GM08714 (cell line): ENCODE measurements around the gene NRXN2.

Experiments used
- H3K4me3 ChIP-seq: fragments of 200-500 bp; sonication (Bioruptor generic); 2 replicates; pipeline ENCODE4 v1.5.1; 2014; ENCODE audit warnings: mild to moderate bottlenecking, low read length, inconsistent platforms
- ZNF274 ChIP-seq: IDR thresholded peaks from 2 replicates; pipeline ENCODE4 v1.6.1; 2012; ENCODE audit warnings: mild to moderate bottlenecking, low read depth, low read length

NRXN2 gene

GRCh38 chr11:64723117-64723906, at the start of gene NRXN2:
NRXN2 (minus strand) TSS chr11:64723197; CDS start chr11:64713699, 9,498 bp downstream.
- peak within 1 kb of the TSS; percentile 79; the same call in 1 of the 2 replicates for H3K4me3 ChIP-seq
- no peak for TF ChIP-seq ZNF274

- peak overlapping the region; percentile 49; the same call in 1 of the 2 replicates for H3K4me3 ChIP-seq
- TF ChIP-seq ZNF274, result no peak
These were observed 49.5 kb upstream of the NRXN2 start for GRCh38 chr11:64772303-64773018.

- H3K4me3 ChIP-seq, result 0 out of 2 replicates have a peak overlapping the region, but pooled peaks have one; percentile 21
- TF ChIP-seq ZNF274, result no peak
These were observed 48.9 kb upstream of the NRXN2 start for GRCh38 chr11:64771861-64772260.

DNA sequence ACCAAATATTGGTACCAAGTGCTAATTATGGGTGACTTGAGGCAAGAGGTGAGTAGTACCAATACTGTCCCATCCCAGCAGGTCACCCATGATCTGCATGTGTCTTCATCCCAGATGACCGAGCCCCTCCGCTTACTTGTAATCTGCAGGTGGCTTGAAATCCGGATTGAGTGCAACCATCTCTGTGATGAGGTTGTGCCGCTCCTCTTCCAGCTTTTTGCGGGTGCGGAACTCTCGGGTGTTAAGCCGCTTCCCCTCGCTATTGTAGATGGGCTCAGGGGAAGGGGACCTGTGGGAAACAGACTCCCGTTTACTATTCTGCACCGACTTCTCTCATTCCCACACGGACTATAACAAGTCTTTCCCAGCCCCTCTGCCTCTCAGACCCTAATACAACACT, 47.1 kb upstream of the NRXN2 start:
- no peak for TF ChIP-seq ZNF274
- H3K4me3 ChIP-seq, result no peak overlapping the region

- no peak for TF ChIP-seq ZNF274
- no peak overlapping the region for H3K4me3 ChIP-seq
These were observed 46.3 kb upstream of the NRXN2 start for GRCh38 chr11:64769283-64769682.

DNA sequence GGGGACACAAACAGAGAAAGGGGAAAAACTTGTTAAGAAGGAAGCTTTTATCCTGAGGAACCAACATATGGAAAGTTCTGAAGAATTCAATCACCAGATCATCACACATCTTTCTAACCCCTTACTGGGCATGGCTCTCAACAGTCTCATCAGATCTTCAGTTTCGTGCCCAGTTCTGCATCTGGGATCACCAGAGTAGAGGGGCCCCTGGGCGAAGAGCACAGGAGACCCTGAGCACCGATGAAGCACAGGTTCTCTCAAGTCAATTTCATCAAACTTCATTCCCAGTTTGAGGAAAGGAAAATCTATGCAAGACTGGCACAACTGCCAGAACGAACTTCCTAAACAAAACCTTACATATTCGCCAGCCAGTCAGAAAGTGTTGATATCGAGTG, 45.3 kb upstream of the NRXN2 start:
- no peak for TF ChIP-seq ZNF274

GRCh38 chr11:64767344-64768299, 44.6 kb upstream of the NRXN2 start:
- no peak for TF ChIP-seq ZNF274

More for the DNA sequence above, 45.3 kb upstream of the NRXN2 start:
- H3K4me3 ChIP-seq, result no peak overlapping the region

DNA sequence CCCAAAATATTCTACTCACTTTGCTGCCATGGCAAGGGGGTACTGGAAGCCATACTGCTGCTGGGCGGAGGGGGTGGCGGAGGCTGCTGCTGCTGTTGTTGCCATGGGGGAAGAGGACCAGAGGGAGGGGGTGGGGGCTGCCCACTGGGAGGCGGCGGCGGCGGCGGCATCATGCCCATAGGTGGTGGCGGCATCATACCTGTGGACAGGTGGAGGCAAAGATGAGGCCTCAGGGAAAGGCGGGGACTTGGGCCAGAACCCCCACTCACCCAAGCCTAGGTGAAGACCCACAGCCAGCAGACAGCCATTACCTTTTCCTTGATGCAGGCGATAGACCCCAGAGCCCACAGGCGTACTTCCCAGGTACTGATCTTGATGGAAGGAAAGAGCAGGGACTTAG, 43.9 kb upstream of the NRXN2 start:
- TF ChIP-seq ZNF274, result no peak

More at GRCh38 chr11:64767344-64768299, 44.6 kb upstream of the NRXN2 start:
- no peak overlapping the region for H3K4me3 ChIP-seq

GRCh38 chr11:64765851-64766665, 43.1 kb upstream of the NRXN2 start:
- no peak overlapping the region for H3K4me3 ChIP-seq
- TF ChIP-seq ZNF274, result no peak

More for the DNA sequence above, 43.9 kb upstream of the NRXN2 start:
- no peak overlapping the region for H3K4me3 ChIP-seq

GRCh38 chr11:64765291-64765850, 42.4 kb upstream of the NRXN2 start:
- no peak overlapping the region for H3K4me3 ChIP-seq
- TF ChIP-seq ZNF274, result no peak

GRCh38 chr11:64764753-64765152, 41.8 kb upstream of the NRXN2 start:
- H3K4me3 ChIP-seq, result no peak overlapping the region

DNA sequence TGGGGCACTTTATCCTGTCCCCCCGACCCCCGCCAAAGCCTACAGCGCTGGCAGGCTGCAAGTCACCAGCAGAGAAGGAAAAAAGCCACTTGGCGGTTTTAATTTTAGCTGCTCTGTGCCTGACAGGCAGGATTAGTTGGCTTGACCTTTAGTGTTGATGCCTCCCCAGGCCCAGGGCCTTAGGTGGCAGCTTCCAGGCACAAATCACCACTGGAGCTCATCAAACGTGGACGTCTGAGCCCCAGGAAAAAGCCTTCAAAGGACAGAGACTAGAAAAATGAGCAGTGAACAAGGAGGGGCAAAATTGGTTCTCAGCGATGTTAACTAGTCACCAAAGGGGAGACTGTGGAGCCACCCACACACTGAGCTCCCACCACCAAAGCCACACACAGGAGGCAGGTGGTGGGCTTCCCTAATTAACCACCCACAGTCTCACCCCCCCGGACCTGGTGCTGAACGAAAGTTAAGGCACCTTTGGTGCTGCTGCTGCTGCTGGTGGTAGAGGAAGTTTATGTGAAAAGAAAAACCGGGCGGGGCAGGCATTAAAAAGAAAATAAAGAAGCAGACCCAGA, 41.1 kb upstream of the NRXN2 start:
- H3K4me3 ChIP-seq, result no peak overlapping the region
- TF ChIP-seq ZNF274, result no peak

More at GRCh38 chr11:64764753-64765152, 41.8 kb upstream of the NRXN2 start:
- no peak for TF ChIP-seq ZNF274
